HCT116 (cell line): Measurements from ENCODE around the gene SFXN2. TPM values are rescaled to one million over a fixed set of nuclear protein-coding genes. Genes with fewer than 3 reads are reported as not detected.

Source experiments
- ATAC-seq: fragments of 200-7000 bp; cut with Tn5 transposase; 2 replicates; pipeline ENCODE4 v1.9.1; 2020; ENCODE audit warnings: mild to moderate bottlenecking, moderate library complexity
- BruUV-seq: library from RNA; stranded (reverse); fragments of 400-500 nt; replicated peaks from 2 replicates; lab custom pipeline; 2021; lab: Mats Ljungman, UMichigan
- CTCF ChIA-PET: fragments of 300-600 bp; sonication (Branson Sonifier 250); formaldehyde crosslinking; loops from one replicate; lab custom pipeline; 2021; ENCODE audit warnings: antibody characterized with exemption; lab: Charles Lee
- POLR2A ChIA-PET: fragments of 300-600, 350-600 bp; sonication (Branson Sonifier 250); formaldehyde crosslinking; loops from one replicate; lab custom pipeline; 2021; ENCODE audit warnings: antibody characterized with exemption; lab: Charles Lee
- RAD21 ChIA-PET, 2 experiments: fragments of 300-600 bp; sonication (Branson Sonifier 250); formaldehyde crosslinking; loops; one replicate each; lab custom pipeline; 2023; ENCODE audit warnings: low total read pairs in 2 of 2; ENCODE audit not compliant: uncharacterized antibody in 2 of 2, unreplicated experiment in 2 of 2, low non-redundant PET in 1 of 2; lab: Charles Lee
- DNase-seq: peaks from one replicate; pipeline ENCODE4 v3.0.0-alpha.2; 2010; ENCODE audit warnings: low read depth, low spot score
- H2AFZ ChIP-seq: fragments of 200-600 bp; shearing (Covaris generic), sonication (generic); 2 replicates; pipeline ENCODE4 v1.6.1; 2017; ENCODE audit warnings: low read depth, mixed run types, mixed read lengths, antibody characterized with exemption, low read length; ENCODE audit not compliant: poor library complexity, severe bottlenecking
- H3K27ac ChIP-seq: 2 replicates; pipeline ENCODE4 v1.5.1; 2012; ENCODE audit warnings: low read depth, low read length
- H3K27me3 ChIP-seq: fragments of 200-600 bp; sonication (generic); 2 replicates; pipeline ENCODE4 v1.6.1; 2016; ENCODE audit warnings: mixed run types, low read length, mixed read lengths; ENCODE audit not compliant: insufficient read depth
- H3K36me3 ChIP-seq, 2 experiments: fragments of 200-500 bp in 1 of 2; fragments of 200-600 bp in 1 of 2; sonication (Bioruptor generic) in 1 of 2; sonication (generic) in 1 of 2; 2 replicates each; pipeline versions ENCODE4 v1.5.1 to v1.6.1; 2014 to 2016; ENCODE audit warnings: low read length in 2 of 2, inconsistent platforms in 1 of 2, mixed read lengths in 1 of 2, mixed run types in 1 of 2; ENCODE audit not compliant: insufficient read depth in 2 of 2, control insufficient read depth in 1 of 2
- H3K4me1 ChIP-seq, 2 experiments: fragments of 200-600 bp in 1 of 2; sonication (generic) in 1 of 2; 2 replicates each; pipeline versions ENCODE4 v1.5.1 to v1.6.1; 2012 to 2017; ENCODE audit warnings: low read length in 2 of 2, inconsistent platforms in 1 of 2, mild to moderate bottlenecking in 1 of 2, mixed read lengths in 1 of 2, mixed run types in 1 of 2, moderate library complexity in 1 of 2; ENCODE audit not compliant: insufficient read depth in 2 of 2, control insufficient read depth in 1 of 2
- H3K4me2 ChIP-seq: fragments of 200-600 bp; sonication (generic); 2 replicates; pipeline ENCODE4 v1.6.1; 2017; ENCODE audit warnings: mixed run types, low read length, mixed read lengths
- H3K4me3 ChIP-seq, 2 experiments: fragments of 200-600 bp in 1 of 2; sonication (generic) in 1 of 2; replicated peaks in 1 of 2; 2 replicates each; pipeline ENCODE4 v1.5.1; 2011 to 2016; ENCODE audit warnings: low read length in 2 of 2, control low read depth in 1 of 2, low read depth in 1 of 2, mild to moderate bottlenecking in 1 of 2, mixed read lengths in 1 of 2, mixed run types in 1 of 2
- H3K79me2 ChIP-seq: fragments of 200-600 bp; sonication (generic); 2 replicates; pipeline ENCODE4 v1.6.1; 2017; ENCODE audit warnings: mild to moderate bottlenecking, mixed run types, low read length, moderate library complexity, mixed read lengths; ENCODE audit not compliant: insufficient read depth
- H3K9ac ChIP-seq: fragments of 200-600 bp; sonication (generic); 2 replicates; pipeline ENCODE4 v1.6.1; 2016; ENCODE audit warnings: low read length, mixed read lengths
- H3K9me2 ChIP-seq: fragments of 200-600 bp; sonication (generic), shearing (Covaris generic); 2 replicates; pipeline ENCODE4 v1.6.1; 2017; ENCODE audit warnings: mixed run types, mild to moderate bottlenecking, moderate library complexity; ENCODE audit not compliant: insufficient read depth
- H3K9me3 ChIP-seq, 2 experiments: fragments of 200-500 bp in 1 of 2; fragments of 200-600 bp in 1 of 2; sonication (Bioruptor generic) in 1 of 2; sonication (generic) in 1 of 2; 2 replicates each; pipeline ENCODE4 v1.6.1; 2014 to 2017; ENCODE audit warnings: low read length in 2 of 2, mixed read lengths in 2 of 2, inconsistent platforms in 1 of 2, low read depth in 1 of 2, mild to moderate bottlenecking in 1 of 2, mixed run types in 1 of 2, moderate library complexity in 1 of 2; ENCODE audit not compliant: control insufficient read depth in 1 of 2, insufficient read depth in 1 of 2
- H4K20me1 ChIP-seq: fragments of 200-600 bp; sonication (generic), shearing (Covaris generic); 2 replicates; pipeline ENCODE4 v1.6.1; 2017; ENCODE audit warnings: mixed run types, mild to moderate bottlenecking, moderate library complexity; ENCODE audit not compliant: insufficient read depth
- CBX3 ChIP-seq: IDR thresholded peaks from 2 replicates; pipeline ENCODE4 v1.6.1; 2012; ENCODE audit warnings: low read depth
- ELF1 ChIP-seq: IDR thresholded peaks from 2 replicates; pipeline ENCODE4 v1.6.1; 2012; ENCODE audit warnings: low read depth, borderline replicate concordance
- EZH2 ChIP-seq: fragments of 200-600 bp; sonication (generic); IDR thresholded peaks from 2 replicates; pipeline ENCODE4 v1.6.1; 2017; ENCODE audit warnings: antibody characterized with exemption, mixed run types
- EZH2phosphoT487 ChIP-seq: fragments of 200-600 bp; IDR thresholded peaks from 2 replicates; pipeline ENCODE4 v1.6.1; 2018; ENCODE audit warnings: antibody characterized with exemption, borderline replicate concordance
- FOSL1 ChIP-seq: IDR thresholded peaks from 2 replicates; pipeline ENCODE4 v1.6.1; 2012; ENCODE audit warnings: low read depth
- JUND ChIP-seq: IDR thresholded peaks from 2 replicates; pipeline ENCODE4 v1.6.1; 2012
- POLR2AphosphoS5 ChIP-seq: IDR thresholded peaks from 2 replicates; pipeline ENCODE4 v1.6.1; 2011; ENCODE audit warnings: mild to moderate bottlenecking, low read depth, low read length, moderate library complexity
- RAD21 ChIP-seq: IDR thresholded peaks from 2 replicates; pipeline ENCODE4 v1.6.1; 2012; ENCODE audit warnings: low read depth, mild to moderate bottlenecking
- SIN3A ChIP-seq: IDR thresholded peaks from 2 replicates; pipeline ENCODE4 v1.6.1; 2012; ENCODE audit warnings: low read depth
- SP1 ChIP-seq: IDR thresholded peaks from 2 replicates; pipeline ENCODE4 v1.6.1; 2012; ENCODE audit warnings: low read depth
- YY1 ChIP-seq: IDR thresholded peaks from 2 replicates; pipeline ENCODE4 v1.6.1; 2011; ENCODE audit warnings: low read length, low read depth, moderate library complexity, mild to moderate bottlenecking; ENCODE audit not compliant: insufficient replicate concordance; ENCODE audit errors: extremely low read depth
- ZNF274 ChIP-seq: fragments of 200-500 bp; sonication (Bioruptor generic); IDR thresholded peaks from 2 replicates; pipeline ENCODE4 v1.6.1; 2014; ENCODE audit warnings: mild to moderate bottlenecking, low read depth, low read length, inconsistent platforms
- intact Hi-C: fragments of 100-400 bp; cut with micrococcal nuclease; formaldehyde crosslinking; loops from 2 replicates; pipeline ENCODE4 v1.10.0; 2022
- total RNA-seq: library from RNA; stranded (reverse); gene quantifications from one replicate; pipeline ENCODE4 v1.2.1, GENCODE V29; 2021; ENCODE audit not compliant: unreplicated experiment
- TF ChIP-seq, protein P1 (sequence below): IDR thresholded peaks from 2 replicates; pipeline ENCODE4 v1.6.1; 2012; ENCODE audit warnings: low read depth
- TF ChIP-seq, protein P2 (sequence below): IDR thresholded peaks from 2 replicates; pipeline ENCODE4 v1.6.1; 2011; ENCODE audit warnings: mild to moderate bottlenecking, low read length, moderate library complexity; ENCODE audit not compliant: insufficient replicate concordance; ENCODE audit errors: extremely low read depth

Gene SFXN2
- total RNA-seq, 1 experiment from 2014 or later, result 22.9 TPM

GRCh38 chr10:102753718-102754117, 39.3 kb downstream of the SFXN2 start:
- Histone ChIP-seq H3K79me2 (no peaks in the 10 kb centered on the region), H3K4me2 (no peak overlapping the region), H3K36me3 (no peaks in the 10 kb centered on the region), H3K4me3 (no peak overlapping the region), H3K27me3 (no peaks in the 10 kb centered on the region), H2AFZ (no peak overlapping the region), H4K20me1 (no peaks in the 10 kb centered on the region), H3K4me1 (peaks cover 0 to 10% of the 10 kb centered on the region in 2 experiments; a peak in 2 of 4 replicates), H3K9me3 (no peaks in the 10 kb centered on the region), H3K9ac (no peak overlapping the region)
- DNase-seq (no peak), ATAC-seq (no peak)
- no TSS peak for BruUV-seq
- CTCF ChIA-PET, result interaction anchor here (1.1 to 2.8 kb wide), 2 partner anchors 10 to 148 kb away, joined by 3 to 6 read pairs; no protein-coding TSS in a partner anchor
- POLR2A ChIA-PET, result no interaction called here
- intact Hi-C loops, result no loop called here
- TF ChIP-seq POLR2AphosphoS5, result no peak
- no peak for TF ChIP-seq SIN3A
- TF ChIP-seq, protein P1, sequence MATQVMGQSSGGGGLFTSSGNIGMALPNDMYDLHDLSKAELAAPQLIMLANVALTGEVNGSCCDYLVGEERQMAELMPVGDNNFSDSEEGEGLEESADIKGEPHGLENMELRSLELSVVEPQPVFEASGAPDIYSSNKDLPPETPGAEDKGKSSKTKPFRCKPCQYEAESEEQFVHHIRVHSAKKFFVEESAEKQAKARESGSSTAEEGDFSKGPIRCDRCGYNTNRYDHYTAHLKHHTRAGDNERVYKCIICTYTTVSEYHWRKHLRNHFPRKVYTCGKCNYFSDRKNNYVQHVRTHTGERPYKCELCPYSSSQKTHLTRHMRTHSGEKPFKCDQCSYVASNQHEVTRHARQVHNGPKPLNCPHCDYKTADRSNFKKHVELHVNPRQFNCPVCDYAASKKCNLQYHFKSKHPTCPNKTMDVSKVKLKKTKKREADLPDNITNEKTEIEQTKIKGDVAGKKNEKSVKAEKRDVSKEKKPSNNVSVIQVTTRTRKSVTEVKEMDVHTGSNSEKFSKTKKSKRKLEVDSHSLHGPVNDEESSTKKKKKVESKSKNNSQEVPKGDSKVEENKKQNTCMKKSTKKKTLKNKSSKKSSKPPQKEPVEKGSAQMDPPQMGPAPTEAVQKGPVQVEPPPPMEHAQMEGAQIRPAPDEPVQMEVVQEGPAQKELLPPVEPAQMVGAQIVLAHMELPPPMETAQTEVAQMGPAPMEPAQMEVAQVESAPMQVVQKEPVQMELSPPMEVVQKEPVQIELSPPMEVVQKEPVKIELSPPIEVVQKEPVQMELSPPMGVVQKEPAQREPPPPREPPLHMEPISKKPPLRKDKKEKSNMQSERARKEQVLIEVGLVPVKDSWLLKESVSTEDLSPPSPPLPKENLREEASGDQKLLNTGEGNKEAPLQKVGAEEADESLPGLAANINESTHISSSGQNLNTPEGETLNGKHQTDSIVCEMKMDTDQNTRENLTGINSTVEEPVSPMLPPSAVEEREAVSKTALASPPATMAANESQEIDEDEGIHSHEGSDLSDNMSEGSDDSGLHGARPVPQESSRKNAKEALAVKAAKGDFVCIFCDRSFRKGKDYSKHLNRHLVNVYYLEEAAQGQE, result no peak
- TF ChIP-seq CBX3, result no peak
- no peak for TF ChIP-seq RAD21
- TF ChIP-seq JUND, result no peak
- no peak for TF ChIP-seq SP1
- TF ChIP-seq ZNF274, result no peak
- no peak for TF ChIP-seq ELF1
- no peak for TF ChIP-seq EZH2phosphoT487
- no peak for TF ChIP-seq FOSL1
- TF ChIP-seq EZH2, result no peak
- TF ChIP-seq, protein P2, sequence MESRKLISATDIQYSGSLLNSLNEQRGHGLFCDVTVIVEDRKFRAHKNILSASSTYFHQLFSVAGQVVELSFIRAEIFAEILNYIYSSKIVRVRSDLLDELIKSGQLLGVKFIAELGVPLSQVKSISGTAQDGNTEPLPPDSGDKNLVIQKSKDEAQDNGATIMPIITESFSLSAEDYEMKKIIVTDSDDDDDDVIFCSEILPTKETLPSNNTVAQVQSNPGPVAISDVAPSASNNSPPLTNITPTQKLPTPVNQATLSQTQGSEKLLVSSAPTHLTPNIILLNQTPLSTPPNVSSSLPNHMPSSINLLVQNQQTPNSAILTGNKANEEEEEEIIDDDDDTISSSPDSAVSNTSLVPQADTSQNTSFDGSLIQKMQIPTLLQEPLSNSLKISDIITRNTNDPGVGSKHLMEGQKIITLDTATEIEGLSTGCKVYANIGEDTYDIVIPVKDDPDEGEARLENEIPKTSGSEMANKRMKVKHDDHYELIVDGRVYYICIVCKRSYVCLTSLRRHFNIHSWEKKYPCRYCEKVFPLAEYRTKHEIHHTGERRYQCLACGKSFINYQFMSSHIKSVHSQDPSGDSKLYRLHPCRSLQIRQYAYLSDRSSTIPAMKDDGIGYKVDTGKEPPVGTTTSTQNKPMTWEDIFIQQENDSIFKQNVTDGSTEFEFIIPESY, result no peak
- TF ChIP-seq YY1, result no peak
- TF ChIP-seq, all 23 proteins: peak for 0
- Histone ChIP-seq H3K27ac (no peak overlapping the region), H3K9me2 (no peaks in the 10 kb centered on the region)
- RAD21 ChIA-PET, result no interaction called here
